Loucy (cell line): Measurements from ENCODE around the gene CDK6.

Source experiments
- H2AFZ ChIP-seq: fragments of 200-600 bp; sonication (generic); 2 replicates; pipeline ENCODE4 v1.6.0; 2016; ENCODE audit warnings: antibody characterized with exemption, mild to moderate bottlenecking, low read length, moderate library complexity
- H3F3A ChIP-seq: fragments of 200-600 bp; 2 replicates; pipeline ENCODE4 v1.6.0; 2016; ENCODE audit warnings: antibody characterized with exemption, low read depth, mild to moderate bottlenecking
- H3K27me3 ChIP-seq: fragments of 200-600 bp; sonication (generic); 2 replicates; pipeline ENCODE4 v1.6.1; 2014; ENCODE audit warnings: low read length, mild to moderate bottlenecking; ENCODE audit not compliant: insufficient read depth, poor library complexity, severe bottlenecking
- H3K36me3 ChIP-seq: fragments of 200-600 bp; sonication (generic); 2 replicates; pipeline ENCODE4 v1.6.1; 2016; ENCODE audit warnings: low read length; ENCODE audit not compliant: insufficient read depth
- H3K4me1 ChIP-seq: fragments of 200-600 bp; sonication (generic); 2 replicates; pipeline ENCODE4 v1.5.1; 2014; ENCODE audit warnings: low read length, mild to moderate bottlenecking; ENCODE audit not compliant: insufficient read depth, poor library complexity, severe bottlenecking
- H3K4me2 ChIP-seq: fragments of 200-600 bp; sonication (generic); 2 replicates; pipeline ENCODE4 v1.6.0; 2014; ENCODE audit warnings: antibody characterized with exemption, low read length, low read depth, mild to moderate bottlenecking; ENCODE audit not compliant: poor library complexity, severe bottlenecking
- H3K4me3 ChIP-seq: fragments of 200-600 bp; sonication (generic); 2 replicates; pipeline ENCODE4 v1.5.1; 2014; ENCODE audit warnings: low read length, mild to moderate bottlenecking, mixed read lengths; ENCODE audit not compliant: poor library complexity, severe bottlenecking
- H3K79me2 ChIP-seq: fragments of 200-600 bp; sonication (generic); 2 replicates; pipeline ENCODE4 v1.6.1; 2014; ENCODE audit warnings: low read length; ENCODE audit not compliant: insufficient read depth
- H3K9ac ChIP-seq: fragments of 200-600 bp; sonication (generic); 2 replicates; pipeline ENCODE4 v1.6.0; 2014; ENCODE audit warnings: mild to moderate bottlenecking, low read depth, low read length, moderate library complexity; ENCODE audit not compliant: poor library complexity, severe bottlenecking
- H3K9me2 ChIP-seq: fragments of 200-600 bp; sonication (generic); replicated peaks from 2 replicates; pipeline ENCODE4 v1.6.1; 2016; ENCODE audit warnings: low read depth, low read length, mixed read lengths
- H3K9me3 ChIP-seq: fragments of 200-600 bp; sonication (generic); 2 replicates; pipeline ENCODE4 v1.6.1; 2014; ENCODE audit warnings: mild to moderate bottlenecking, antibody characterized with exemption, low read length, low read depth; ENCODE audit not compliant: insufficient read depth
- H4K20me1 ChIP-seq: fragments of 200-600 bp; sonication (generic); 2 replicates; pipeline ENCODE4 v1.6.0; 2014; ENCODE audit warnings: antibody characterized with exemption, low read length, mild to moderate bottlenecking; ENCODE audit not compliant: insufficient read depth, poor library complexity, severe bottlenecking
- CTCF ChIP-seq: fragments of 200-600 bp; sonication (generic); conservative IDR thresholded peaks from 2 replicates; pipeline ENCODE4 v1.5.1; 2014; ENCODE audit warnings: mild to moderate bottlenecking, antibody characterized with exemption, low read length
- EZH2phosphoT487 ChIP-seq: fragments of 200-600 bp; IDR thresholded peaks from 2 replicates; pipeline ENCODE4 v1.6.1; 2018; ENCODE audit warnings: antibody characterized with exemption, mild to moderate bottlenecking, moderate library complexity, borderline replicate concordance

Gene CDK6

DNA sequence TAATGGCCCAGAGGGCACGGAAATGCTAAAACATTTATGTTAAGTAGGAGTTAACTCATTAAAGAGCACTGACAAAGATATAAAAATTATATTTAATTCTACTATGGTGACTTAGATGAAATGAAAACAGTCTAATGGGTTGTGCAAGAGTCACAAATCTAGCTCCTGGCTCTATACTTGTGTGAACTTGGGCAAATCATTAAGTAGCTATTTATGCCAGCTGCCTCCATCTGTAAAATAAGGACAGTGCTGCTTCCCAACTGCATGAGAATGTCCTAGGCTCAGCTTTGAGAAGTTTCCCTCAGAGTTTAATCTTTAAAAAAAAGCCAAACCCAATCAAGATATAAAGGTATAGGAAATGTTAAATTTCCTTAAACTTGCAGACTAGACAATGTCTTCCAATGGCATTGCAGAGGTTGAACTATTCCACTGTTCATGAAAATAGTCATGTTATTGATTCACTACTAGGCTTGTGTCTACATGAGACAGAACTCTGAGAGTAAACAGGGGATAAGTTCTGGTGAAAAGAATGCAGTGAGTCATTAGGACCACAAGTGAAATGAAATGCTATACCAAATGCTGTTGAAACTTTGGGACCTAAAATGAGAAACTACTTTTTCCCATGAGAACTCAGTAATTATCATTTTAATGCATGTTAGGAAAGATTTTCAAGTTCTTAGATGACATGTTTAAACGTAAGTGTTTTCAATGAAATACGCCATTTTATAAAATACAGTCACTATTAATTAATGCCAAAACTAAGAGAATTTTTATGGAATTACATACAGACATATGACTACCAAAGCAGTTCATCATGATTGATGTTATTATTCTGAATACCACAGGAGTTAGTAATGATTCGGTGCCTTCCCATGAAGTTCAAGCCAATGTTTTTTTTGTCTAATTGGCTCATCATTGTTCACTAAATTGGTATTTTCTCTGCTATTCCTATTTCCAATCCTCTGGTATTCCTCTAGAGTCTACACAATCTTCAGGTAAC lies 84.2 kb downstream of the CDK6 start:
- no peak for TF ChIP-seq EZH2phosphoT487
- no peak for TF ChIP-seq CTCF
- Histone ChIP-seq H3K36me3 (peaks cover 71% of the 10 kb centered on the region), H3K9ac (peak overlapping the region; percentile 89), H4K20me1 (peaks cover 41% of the 10 kb centered on the region), H3F3A (peaks cover 22% of the 10 kb centered on the region), H3K9me3 (no peaks in the 10 kb centered on the region), H3K9me2 (no peaks in the 10 kb centered on the region), H3K27me3 (no peaks in the 10 kb centered on the region), H3K4me3 (no peak overlapping the region), H3K79me2 (peaks cover 91% of the 10 kb centered on the region), H3K4me2 (peak overlapping the region; percentile 40), H2AFZ (no peak overlapping the region), H3K4me1 (peaks cover 82% of the 10 kb centered on the region)

DNA sequence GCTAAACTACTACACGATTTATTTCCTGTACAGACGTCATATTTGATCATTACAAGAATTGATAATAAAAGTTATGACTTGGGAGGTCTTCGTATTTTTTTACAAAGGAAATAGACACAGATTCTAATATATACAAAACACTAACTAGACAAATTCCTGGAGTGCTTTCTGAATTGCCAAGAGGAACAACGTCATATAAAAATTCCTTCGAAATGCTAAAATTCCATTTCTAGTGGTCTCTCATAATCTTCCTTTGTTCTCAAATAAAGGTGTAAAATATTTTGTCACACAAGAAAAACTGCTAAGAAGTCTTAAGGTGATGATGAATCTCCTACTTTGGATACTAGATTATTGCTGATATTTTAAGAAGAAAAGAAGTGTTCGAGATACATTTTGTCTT lies 85.4 kb downstream of the CDK6 start:
- Histone ChIP-seq H3K4me3 (no peak overlapping the region), H3K4me1 (peaks cover 74% of the 10 kb centered on the region), H3K4me2 (no peak overlapping the region), H3K9me3 (no peaks in the 10 kb centered on the region), H3K9me2 (no peaks in the 10 kb centered on the region), H3K36me3 (peaks cover 72% of the 10 kb centered on the region), H3K79me2 (peaks cover 91% of the 10 kb centered on the region), H3K9ac (no peak overlapping the region), H4K20me1 (peaks cover 53% of the 10 kb centered on the region), H3F3A (peaks cover 17% of the 10 kb centered on the region), H2AFZ (no peak overlapping the region), H3K27me3 (no peaks in the 10 kb centered on the region)
- TF ChIP-seq EZH2phosphoT487: no peak
- no peak for TF ChIP-seq CTCF

GRCh38 chr7:92750447-92750839 lies 85.9 kb downstream of the CDK6 start:
- Histone ChIP-seq H2AFZ (no peak overlapping the region), H4K20me1 (peaks cover 57% of the 10 kb centered on the region), H3K9me3 (no peaks in the 10 kb centered on the region), H3K9ac (no peak overlapping the region), H3K27me3 (no peaks in the 10 kb centered on the region), H3F3A (peaks cover 12% of the 10 kb centered on the region), H3K9me2 (no peaks in the 10 kb centered on the region), H3K4me2 (no peak overlapping the region), H3K79me2 (peaks cover 91% of the 10 kb centered on the region), H3K36me3 (peaks cover 75% of the 10 kb centered on the region), H3K4me1 (peaks cover 69% of the 10 kb centered on the region), H3K4me3 (no peak overlapping the region)
- TF ChIP-seq EZH2phosphoT487 (no peak), CTCF (no peak)
